ENCODE measurements around the gene POU2F1.
A peak's percentile ranks its signal among the peaks of the same experiment; 100 is the strongest.

POU2F1 gene

GRCh38 chr1:167442854-167443565 is 222.3 kb downstream of the POU2F1 start:
- no peak for DNase-seq (ENCODE audit: low spot score)

- DNase-seq (ENCODE audit: low spot score), result no peak
These were observed 223.1 kb downstream of the POU2F1 start for GRCh38 chr1:167443757-167444156.

DNA sequence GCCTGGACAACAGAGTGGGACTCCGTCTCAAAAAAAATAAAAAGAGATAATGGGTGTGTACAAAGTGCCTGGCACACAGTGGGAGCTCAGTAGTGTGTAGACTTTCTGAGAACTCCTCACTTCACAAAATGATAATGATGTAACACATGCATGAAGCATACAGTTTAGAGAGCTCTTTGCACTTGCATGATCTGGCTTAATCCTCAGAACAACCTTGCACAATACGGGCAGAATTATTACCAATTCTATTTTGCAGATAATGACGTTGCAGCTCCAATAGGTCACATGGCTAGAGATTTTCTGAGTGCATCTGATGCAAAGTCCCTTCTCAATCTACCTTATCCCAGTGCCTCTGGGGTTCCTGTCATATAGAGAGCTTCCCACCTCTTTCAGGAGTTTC is 226.3 kb downstream of the POU2F1 start:
- DNase-seq (ENCODE audit: low spot score), result no peak

DNA sequence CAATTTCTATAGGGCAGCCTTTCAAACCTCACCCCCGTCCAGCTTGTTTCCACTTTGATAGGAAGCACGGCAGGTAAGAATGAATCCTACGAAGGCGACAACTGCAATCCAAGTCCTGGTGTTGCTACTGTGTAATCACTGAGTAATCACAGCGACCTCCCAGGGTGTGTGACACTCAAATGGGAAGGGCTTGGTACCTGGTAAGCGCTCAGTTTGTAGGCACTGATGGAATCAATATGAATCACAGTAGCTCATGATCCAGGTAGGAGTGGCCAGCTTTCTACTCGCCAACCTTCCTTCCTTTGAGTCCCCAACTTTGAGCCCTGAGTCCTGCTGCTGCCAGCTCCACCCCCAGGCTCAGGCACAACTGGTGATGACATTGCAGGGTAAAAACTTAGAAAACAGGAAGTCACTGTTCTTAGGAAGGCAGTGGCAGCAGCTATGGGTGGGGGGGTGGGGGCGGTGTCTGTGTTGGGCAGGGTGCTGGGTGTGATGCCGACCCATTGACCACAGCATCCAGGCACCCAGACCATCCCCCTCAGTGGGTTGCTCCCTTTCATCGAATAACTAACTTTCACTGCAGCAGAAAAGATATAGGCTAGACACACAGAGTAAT is 226.9 kb downstream of the POU2F1 start:
- peak; percentile 79 for DNase-seq (ENCODE audit: low spot score)

- DNase-seq (ENCODE audit: low spot score), result no peak
These were observed 230.2 kb downstream of the POU2F1 start for GRCh38 chr1:167450843-167451242.

- DNase-seq (ENCODE audit: low spot score), result no peak
These were observed 231.8 kb downstream of the POU2F1 start for GRCh38 chr1:167452483-167452882.

DNA sequence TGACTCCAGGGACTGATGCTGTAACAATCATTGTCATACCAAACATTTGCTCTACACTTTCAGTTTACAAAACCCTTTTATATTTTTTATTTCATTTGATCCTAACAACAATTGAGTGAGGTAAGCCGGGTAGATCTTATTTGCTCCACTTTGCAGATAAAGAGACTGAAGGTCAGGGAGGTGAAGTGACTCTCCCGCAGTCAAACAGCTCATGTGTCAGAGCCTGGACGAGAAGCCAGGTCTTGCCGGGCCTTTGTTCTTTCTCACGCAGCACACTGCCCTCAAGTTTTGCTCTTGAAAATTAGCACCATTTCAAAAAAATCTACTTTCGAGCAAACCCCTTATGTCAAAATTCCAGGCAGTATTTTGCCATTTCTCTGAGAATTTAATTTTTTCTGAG is 232.4 kb downstream of the POU2F1 start:
- DNase-seq (ENCODE audit: low spot score), result no peak

GRCh38 chr1:167454304-167454893 is 233.7 kb downstream of the POU2F1 start:
- DNase-seq (ENCODE audit: low spot score), result no peak

GRCh38 chr1:167454894-167455785 is 234.5 kb downstream of the POU2F1 start:
- peak; percentile 59 for DNase-seq (ENCODE audit: low spot score)

GRCh38 chr1:167455786-167456446 is 235.2 kb downstream of the POU2F1 start:
- DNase-seq (ENCODE audit: low spot score), result peak; percentile 54

DNA sequence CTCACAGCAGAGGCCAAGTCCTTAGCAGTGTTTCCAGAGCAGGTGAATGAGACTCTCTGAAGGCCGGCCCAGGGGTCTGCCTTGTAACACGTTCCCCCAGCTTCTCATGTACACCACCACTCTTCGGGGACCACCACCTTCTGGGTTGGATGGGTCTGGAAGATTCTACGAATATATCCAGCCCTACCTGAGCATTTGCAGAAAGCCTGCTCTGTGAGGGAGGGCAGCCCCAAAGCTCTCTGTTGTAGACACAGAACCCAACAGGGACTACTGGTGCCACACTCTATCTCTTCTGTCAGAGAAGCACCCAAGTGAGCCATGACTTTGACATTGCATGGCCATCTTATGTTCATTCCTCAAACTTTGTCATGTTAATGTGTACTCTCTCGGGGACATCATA is 235.8 kb downstream of the POU2F1 start:
- DNase-seq (ENCODE audit: low spot score), result no peak

DNA sequence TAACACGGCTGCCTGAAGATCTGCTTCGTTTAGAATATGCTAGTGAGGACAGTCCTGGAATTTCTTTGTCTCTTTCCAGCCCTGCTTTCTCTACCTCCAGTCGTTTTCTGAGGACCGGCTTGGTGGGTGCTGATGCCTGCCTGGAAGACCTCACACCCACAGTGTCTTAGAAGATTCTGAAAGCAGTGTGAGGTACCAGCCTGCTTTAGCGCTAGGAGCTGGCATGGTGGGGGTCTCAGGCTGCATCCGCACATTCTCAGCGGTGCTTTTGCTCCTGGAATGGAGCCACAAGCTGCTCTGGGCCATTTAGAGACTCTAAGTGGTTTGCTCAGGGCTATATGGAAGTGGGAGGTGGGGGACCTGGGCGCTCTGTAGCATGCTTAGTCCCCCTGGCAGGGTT is 236.2 kb downstream of the POU2F1 start:
- peak; percentile 48 for DNase-seq (ENCODE audit: low spot score)

DNA sequence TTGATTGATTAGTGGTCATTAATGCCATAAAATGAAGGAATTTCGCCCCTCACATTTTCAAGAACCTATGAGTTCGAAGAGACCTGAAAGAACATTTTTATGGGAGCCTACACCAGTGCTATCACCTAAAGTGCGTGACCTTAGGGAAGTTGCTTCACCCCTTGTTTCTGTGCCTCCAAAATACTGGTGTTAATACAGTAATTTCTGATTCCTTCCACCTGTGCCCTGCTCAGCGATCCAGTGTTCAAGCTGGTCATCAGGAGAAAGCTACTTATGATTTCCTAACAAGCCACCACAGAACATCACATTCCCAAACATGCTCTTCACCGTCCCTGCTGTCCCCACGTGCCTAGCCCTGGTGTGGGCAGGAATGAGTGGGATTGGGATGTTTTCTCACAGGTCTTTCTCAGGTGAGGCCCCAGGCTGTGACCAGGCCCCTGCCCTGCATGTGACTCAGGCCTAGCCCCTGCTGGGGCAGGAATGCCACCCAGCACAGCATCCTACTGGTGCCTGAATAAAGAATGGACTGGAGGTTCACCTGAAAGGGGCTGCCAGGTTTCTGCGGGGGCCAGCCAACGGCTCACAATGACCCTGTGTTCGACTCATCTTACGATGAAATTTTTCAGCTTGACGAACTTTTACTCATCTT is 237.4 kb downstream of the POU2F1 start:
- DNase-seq (ENCODE audit: low spot score), result peak; percentile 89

DNA sequence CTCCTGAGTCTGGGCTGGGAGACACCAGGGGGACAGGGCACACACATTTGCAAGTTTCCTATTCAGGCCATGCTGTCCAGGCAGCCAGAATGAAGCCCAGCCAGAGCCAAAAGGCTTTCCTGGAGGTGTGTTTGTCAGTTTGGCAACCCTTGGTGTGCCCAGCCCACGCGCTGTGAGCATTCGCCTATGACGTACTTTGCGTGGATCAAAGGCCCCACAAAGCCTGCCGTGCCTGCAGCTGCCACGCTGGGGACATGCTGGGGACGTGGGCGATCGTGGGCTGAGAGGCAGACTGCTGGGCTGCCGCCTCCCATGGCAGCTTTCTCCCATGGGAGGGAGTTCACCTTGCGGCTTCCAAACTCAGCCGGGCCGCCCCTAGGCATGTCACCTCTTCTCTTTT is 240.2 kb downstream of the POU2F1 start:
- no peak for DNase-seq (ENCODE audit: low spot score)

GRCh38 chr1:167462341-167462740 is 241.7 kb downstream of the POU2F1 start:
- no peak for DNase-seq (ENCODE audit: low spot score)

DNA sequence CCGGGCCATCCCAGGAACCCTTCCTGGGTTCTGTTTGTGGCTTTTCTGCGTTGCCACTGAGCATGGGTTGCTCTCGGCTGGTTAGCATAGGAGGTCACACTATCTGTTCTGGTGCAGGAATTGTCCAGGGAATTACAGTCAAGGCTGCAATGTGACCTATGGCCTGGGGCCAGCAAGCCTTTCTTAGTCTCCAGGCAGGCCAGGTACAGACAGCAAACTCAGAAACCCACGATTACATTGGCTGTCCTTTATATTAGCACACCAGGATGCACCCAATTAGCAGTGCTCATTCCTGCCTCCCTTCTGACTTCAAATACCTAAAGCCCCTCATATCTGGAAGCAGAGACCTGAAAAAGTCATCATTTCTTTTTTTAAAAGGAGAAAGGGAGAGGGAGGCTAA is 242.4 kb downstream of the POU2F1 start:
- peak; percentile 90 for DNase-seq (ENCODE audit: low spot score)

DNA sequence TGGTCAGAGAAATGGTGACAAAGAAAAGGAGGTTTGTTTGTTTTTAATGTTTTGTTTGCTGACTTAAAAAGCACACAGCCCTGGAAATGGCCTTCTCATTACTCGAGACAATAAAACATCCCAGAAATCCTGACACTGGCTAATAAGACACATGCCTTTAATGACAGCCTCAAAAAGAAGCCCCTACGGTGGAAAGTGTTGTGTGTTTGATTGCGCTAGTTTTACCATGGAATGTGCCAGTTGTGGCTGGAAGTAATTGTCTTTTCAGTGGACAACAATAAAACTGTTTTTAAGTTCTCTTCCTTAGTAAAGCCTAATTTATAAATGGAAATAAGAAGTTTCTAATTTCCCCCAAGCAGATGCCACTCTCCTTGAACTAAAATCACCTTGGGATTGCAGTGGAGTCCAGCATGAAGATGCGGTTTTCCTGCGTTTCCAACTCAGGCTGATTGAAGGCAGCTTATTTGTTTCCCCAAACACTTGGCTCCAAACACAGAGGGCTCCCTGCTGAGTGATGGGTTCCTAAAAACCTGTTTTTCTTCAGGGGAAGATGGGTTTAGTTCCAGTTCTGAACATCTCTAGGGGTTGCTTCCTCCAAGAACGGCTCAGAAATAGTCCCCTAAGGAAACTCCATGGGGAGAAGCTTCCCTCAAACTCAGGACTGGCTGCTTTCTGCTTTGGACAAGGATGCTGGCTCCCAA is 243.3 kb downstream of the POU2F1 start:
- peak; percentile 91 for DNase-seq (ENCODE audit: low spot score)

- DNase-seq (ENCODE audit: low spot score), result peak; percentile 78
These were observed 244.3 kb downstream of the POU2F1 start for GRCh38 chr1:167465018-167465417.

DNA sequence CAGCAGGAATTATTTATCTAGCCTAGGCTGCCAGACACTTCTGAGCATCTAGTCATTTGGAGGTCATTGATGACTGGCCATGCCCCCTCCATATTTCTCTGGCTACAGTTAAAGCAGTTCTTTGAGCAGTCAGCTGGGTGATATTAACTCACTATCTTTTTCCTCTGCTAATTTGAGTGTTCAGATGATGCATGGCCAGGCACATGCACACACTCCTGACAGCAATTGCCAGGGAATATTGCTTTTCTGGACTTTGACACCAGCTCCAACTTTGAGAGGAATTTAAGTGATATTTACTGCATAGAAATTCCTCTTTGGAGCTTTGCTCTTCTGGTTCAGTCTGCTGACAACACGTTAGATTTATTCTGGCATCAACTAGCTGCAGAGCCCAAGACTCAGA is 245.1 kb downstream of the POU2F1 start:
- peak; percentile 92 for DNase-seq (ENCODE audit: low spot score)

DNA sequence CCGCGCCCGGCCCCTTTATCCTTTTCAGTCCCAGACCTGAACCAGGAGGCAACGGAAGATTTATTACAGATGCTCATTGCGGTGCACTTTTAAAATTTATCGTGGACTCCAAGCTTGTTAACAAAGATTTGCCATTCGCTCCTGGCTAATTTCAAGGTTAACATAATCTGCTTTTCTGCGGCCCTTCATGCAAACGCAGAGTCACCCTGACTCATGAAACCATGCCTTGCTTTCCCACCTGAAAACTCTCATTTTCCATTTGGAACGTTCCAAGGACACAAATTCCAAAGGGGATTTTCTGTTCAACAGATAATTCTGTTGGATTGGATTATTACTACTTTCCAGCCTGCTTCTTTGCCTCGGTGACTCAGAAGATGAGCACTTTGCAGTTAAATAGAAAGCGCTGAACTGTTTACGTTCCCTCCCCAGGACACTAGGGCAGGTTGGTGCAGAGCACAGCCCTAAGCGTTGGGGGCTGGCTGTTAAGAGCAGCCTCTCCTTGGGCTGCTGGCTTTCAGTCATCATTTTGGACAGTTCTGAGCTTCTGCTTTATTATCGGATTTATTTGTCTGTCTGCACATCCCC is 246.5 kb downstream of the POU2F1 start:
- DNase-seq (ENCODE audit: low spot score), result peak; percentile 93

Data from cerebellar cortex (tissue), 1 donor.